OCI-LY3 (cell line): ENCODE results near the gene CLPSL1.

ENCODE experiments used
- H2AFZ ChIP-seq: fragments of 200-600, 300-600 bp; shearing (Covaris generic); 2 replicates; pipeline ENCODE4 v1.6.0; 2014; ENCODE audit warnings: antibody characterized with exemption, low read depth, low read length
- H3K27ac ChIP-seq: fragments of 200-600, 300-600 bp; sonication (generic); 2 replicates; pipeline ENCODE4 v1.5.1; 2014; ENCODE audit warnings: mild to moderate bottlenecking, low read length, moderate library complexity, mixed read lengths
- H3K27me3 ChIP-seq: fragments of 200-600, 300-600 bp; sonication (generic); 2 replicates; pipeline ENCODE4 v1.6.1; 2014; ENCODE audit warnings: low read depth, low read length, mixed read lengths
- H3K36me3 ChIP-seq: fragments of 200-600, 300-600 bp; sonication (generic); replicated peaks from 2 replicates; pipeline ENCODE3; 2014; ENCODE audit warnings: low read depth, low read length, mixed read lengths
- H3K4me1 ChIP-seq: fragments of 300-600, 200-600 bp; sonication (generic); 2 replicates; pipeline ENCODE4 v1.6.1; 2014; ENCODE audit warnings: low read length, mixed read lengths
- H3K4me2 ChIP-seq: fragments of 200-600, 300-600 bp; sonication (generic); 2 replicates; pipeline ENCODE4 v1.6.1; 2014; ENCODE audit warnings: low read length, mixed read lengths
- H3K4me3 ChIP-seq: fragments of 300-600, 200-600 bp; sonication (generic); 2 replicates; pipeline ENCODE4 v1.5.1; 2014; ENCODE audit warnings: antibody characterized with exemption, mild to moderate bottlenecking, low read length, moderate library complexity
- H3K79me2 ChIP-seq: fragments of 300-600, 200-600 bp; shearing (Covaris generic); 2 replicates; pipeline ENCODE4 v1.6.1; 2014; ENCODE audit warnings: mild to moderate bottlenecking, low read length, mixed read lengths
- H3K9ac ChIP-seq: fragments of 300-600, 200-600 bp; shearing (Covaris generic); 2 replicates; pipeline ENCODE4 v1.6.0; 2014; ENCODE audit warnings: mild to moderate bottlenecking, low read length, moderate library complexity
- H3K9me3 ChIP-seq: fragments of 200-600, 300-600 bp; shearing (Covaris generic); 2 replicates; pipeline ENCODE4 v1.6.1; 2014; ENCODE audit warnings: low read length, mixed read lengths; ENCODE audit not compliant: insufficient read depth
- H4K20me1 ChIP-seq: fragments of 200-600, 300-600 bp; sonication (generic); 2 replicates; pipeline ENCODE4 v1.6.1; 2016; ENCODE audit warnings: low read length, mixed read lengths; ENCODE audit not compliant: insufficient read depth
- CTCF ChIP-seq: fragments of 200-600, 300-600 bp; sonication (generic); IDR thresholded peaks from 2 replicates; pipeline ENCODE4 v1.5.1; 2014; ENCODE audit warnings: antibody characterized with exemption, low read length, low read depth
- EZH2phosphoT487 ChIP-seq: fragments of 200-600 bp; shearing (Covaris generic); IDR thresholded peaks from 2 replicates; pipeline ENCODE4 v1.6.1; 2018; ENCODE audit warnings: antibody characterized with exemption, mixed run types, low read depth

CLPSL1 gene

GRCh38 chr6:35747877-35748276 is 32.9 kb upstream of the CLPSL1 start:
- Histone ChIP-seq H3K27me3 (no peaks in the 10 kb centered on the region), H3K4me2 (no peak overlapping the region), H3K9me3 (no peaks in the 10 kb centered on the region; the same call in 1 of the 2 replicates), H3K4me1 (peaks cover 5% of the 10 kb centered on the region), H3K27ac (no peak overlapping the region), H3K4me3 (no peak overlapping the region), H3K79me2 (no peaks in the 10 kb centered on the region), H4K20me1 (no peaks in the 10 kb centered on the region), H3K36me3 (no peaks in the 10 kb centered on the region), H2AFZ (no peak overlapping the region), H3K9ac (no peak overlapping the region)
- no peak for TF ChIP-seq CTCF
- no peak for TF ChIP-seq EZH2phosphoT487

- Histone ChIP-seq H3K36me3 (no peaks in the 10 kb centered on the region), H3K4me2 (no peak overlapping the region), H4K20me1 (no peaks in the 10 kb centered on the region), H3K27ac (no peak overlapping the region), H3K79me2 (no peaks in the 10 kb centered on the region), H3K4me3 (no peak overlapping the region), H3K4me1 (peaks cover 5% of the 10 kb centered on the region), H3K27me3 (no peaks in the 10 kb centered on the region), H3K9me3 (no peaks in the 10 kb centered on the region; the same call in 1 of the 2 replicates), H2AFZ (no peak overlapping the region), H3K9ac (no peak overlapping the region)
- no peak for TF ChIP-seq EZH2phosphoT487
- no peak for TF ChIP-seq CTCF
Observed at GRCh38 chr6:35750557-35750956, 30.3 kb upstream of the CLPSL1 start.

- H3K4me2 ChIP-seq = no peak overlapping the region
- peaks cover 5% of the 10 kb centered on the region for H3K4me1 ChIP-seq
- no peaks in the 10 kb centered on the region for H4K20me1 ChIP-seq
- H3K4me3 ChIP-seq = no peak overlapping the region
- H3K9ac ChIP-seq = no peak overlapping the region
- TF ChIP-seq CTCF = no peak
- no peak for TF ChIP-seq EZH2phosphoT487
- H3K36me3 ChIP-seq = no peaks in the 10 kb centered on the region
- H3K9me3 ChIP-seq = no peaks in the 10 kb centered on the region; the same call in 1 of the 2 replicates
- no peaks in the 10 kb centered on the region for H3K27me3 ChIP-seq
- H3K27ac ChIP-seq = no peak overlapping the region
- H2AFZ ChIP-seq = no peak overlapping the region
- no peaks in the 10 kb centered on the region for H3K79me2 ChIP-seq
Observed at GRCh38 chr6:35751594-35751993, 29.2 kb upstream of the CLPSL1 start.

GRCh38 chr6:35752330-35752729 is 28.5 kb upstream of the CLPSL1 start:
- Histone ChIP-seq H3K4me3 (no peak overlapping the region), H2AFZ (no peak overlapping the region), H3K27ac (no peak overlapping the region), H3K9ac (no peak overlapping the region), H4K20me1 (no peaks in the 10 kb centered on the region), H3K36me3 (no peaks in the 10 kb centered on the region), H3K9me3 (no peaks in the 10 kb centered on the region; the same call in 1 of the 2 replicates), H3K4me1 (peaks cover 5% of the 10 kb centered on the region), H3K27me3 (no peaks in the 10 kb centered on the region), H3K4me2 (no peak overlapping the region), H3K79me2 (no peaks in the 10 kb centered on the region)
- TF ChIP-seq EZH2phosphoT487 (no peak), CTCF (no peak)
